ENCODE measurements around the gene GOT1. TPM values are rescaled to one million over a fixed set of nuclear protein-coding genes. Genes with fewer than 3 reads are reported as not detected.

GOT1 gene
- total RNA-seq, 1 experiment from 2014 or later, result 59.8 TPM

DNA sequence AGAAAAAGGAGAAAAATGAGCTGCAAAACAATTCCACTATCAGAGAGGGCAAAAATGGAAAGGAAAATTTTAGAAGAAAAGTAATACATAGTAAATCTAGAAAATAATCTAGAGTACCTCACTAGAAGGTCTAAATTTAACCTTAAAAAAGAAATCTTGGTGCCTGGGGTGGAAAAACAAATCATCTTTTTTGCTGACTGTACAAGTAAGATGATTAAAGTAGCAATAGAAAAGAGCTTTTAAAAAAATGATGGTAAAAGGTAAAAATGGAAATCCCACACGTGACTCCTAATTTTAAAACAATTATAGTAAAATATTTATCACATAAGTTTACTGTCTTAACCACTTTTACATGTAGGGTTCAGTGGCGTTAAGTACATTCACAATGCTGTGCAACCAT is 28.8 kb upstream of the GOT1 start:
- Histone ChIP-seq H3K4me3 (ENCODE audit: low read depth, low read length) (no peak overlapping the region), H3K36me3 (ENCODE audit: control insufficient read depth, insufficient read depth, low read length) (no peaks in the 10 kb centered on the region), H3K27me3 (replicated peaks; ENCODE audit: control insufficient read depth, insufficient read depth, low read length) (no peaks in the 10 kb centered on the region), H3K4me1 (no peaks in the 10 kb centered on the region), H3K9me3 (no peaks in the 10 kb centered on the region)
- Mint-ChIP-seq H3K4me3 (ENCODE audit: unreplicated experiment) (no peak overlapping the region), H3K27ac (ENCODE audit: unreplicated experiment) (no peak overlapping the region), H3K9me3 (ENCODE audit: unreplicated experiment) (no peaks in the 10 kb centered on the region), H3K4me1 (ENCODE audit: low read depth, unreplicated experiment) (no peaks in the 10 kb centered on the region), H3K36me3 (ENCODE audit: insufficient read depth, unreplicated experiment) (no peaks in the 10 kb centered on the region), H3K27me3 (ENCODE audit: insufficient read depth, unreplicated experiment) (peaks cover 29% of the 10 kb centered on the region)
- BruUV-seq (replicated peaks), result no TSS peak
- TF ChIP-seq, protein P1, sequence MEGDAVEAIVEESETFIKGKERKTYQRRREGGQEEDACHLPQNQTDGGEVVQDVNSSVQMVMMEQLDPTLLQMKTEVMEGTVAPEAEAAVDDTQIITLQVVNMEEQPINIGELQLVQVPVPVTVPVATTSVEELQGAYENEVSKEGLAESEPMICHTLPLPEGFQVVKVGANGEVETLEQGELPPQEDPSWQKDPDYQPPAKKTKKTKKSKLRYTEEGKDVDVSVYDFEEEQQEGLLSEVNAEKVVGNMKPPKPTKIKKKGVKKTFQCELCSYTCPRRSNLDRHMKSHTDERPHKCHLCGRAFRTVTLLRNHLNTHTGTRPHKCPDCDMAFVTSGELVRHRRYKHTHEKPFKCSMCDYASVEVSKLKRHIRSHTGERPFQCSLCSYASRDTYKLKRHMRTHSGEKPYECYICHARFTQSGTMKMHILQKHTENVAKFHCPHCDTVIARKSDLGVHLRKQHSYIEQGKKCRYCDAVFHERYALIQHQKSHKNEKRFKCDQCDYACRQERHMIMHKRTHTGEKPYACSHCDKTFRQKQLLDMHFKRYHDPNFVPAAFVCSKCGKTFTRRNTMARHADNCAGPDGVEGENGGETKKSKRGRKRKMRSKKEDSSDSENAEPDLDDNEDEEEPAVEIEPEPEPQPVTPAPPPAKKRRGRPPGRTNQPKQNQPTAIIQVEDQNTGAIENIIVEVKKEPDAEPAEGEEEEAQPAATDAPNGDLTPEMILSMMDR (IDR thresholded peaks at IDR 0.05; ENCODE audit: insufficient read depth in 1 of 2, low read depth in 1 of 2, low read length in 1 of 2, severe bottlenecking in 1 of 2, unreplicated experiment in 1 of 2), result no peak
- DNase-seq, result no peak
- CTCF ChIA-PET, result no interaction called here
- POLR2A ChIA-PET, result no interaction called here
- intact Hi-C loops (cut with micrococcal nuclease; ENCODE audit: unreplicated experiment), result no loop called here

- no peak overlapping the region for H3K27ac Mint-ChIP-seq (ENCODE audit: unreplicated experiment)
- H3K27me3 Mint-ChIP-seq (ENCODE audit: insufficient read depth, unreplicated experiment), result peaks cover 29% of the 10 kb centered on the region
- POLR2A ChIA-PET, result no interaction called here
- no peaks in the 10 kb centered on the region for H3K9me3 ChIP-seq
- H3K9me3 Mint-ChIP-seq (ENCODE audit: unreplicated experiment), result no peaks in the 10 kb centered on the region
- H3K4me3 Mint-ChIP-seq (ENCODE audit: unreplicated experiment), result no peak overlapping the region
- intact Hi-C loops (cut with micrococcal nuclease; ENCODE audit: unreplicated experiment), result no loop called here
- no peaks in the 10 kb centered on the region for H3K36me3 ChIP-seq (ENCODE audit: control insufficient read depth, insufficient read depth, low read length)
- H3K4me1 Mint-ChIP-seq (ENCODE audit: low read depth, unreplicated experiment), result no peaks in the 10 kb centered on the region
- no TSS peak for BruUV-seq (replicated peaks)
- no peak for DNase-seq
- no peaks in the 10 kb centered on the region for H3K4me1 ChIP-seq
- no peaks in the 10 kb centered on the region for H3K36me3 Mint-ChIP-seq (ENCODE audit: insufficient read depth, unreplicated experiment)
- H3K27me3 ChIP-seq (replicated peaks; ENCODE audit: control insufficient read depth, insufficient read depth, low read length), result no peaks in the 10 kb centered on the region
- H3K4me3 ChIP-seq (ENCODE audit: low read depth, low read length), result no peak overlapping the region
- CTCF ChIA-PET, result interaction anchor here (1.2 kb wide), 1 partner anchor 22 kb away, joined by 6 read pairs; no protein-coding TSS in a partner anchor
- TF ChIP-seq, protein P1 (IDR thresholded peaks at IDR 0.05; ENCODE audit: insufficient read depth in 1 of 2, low read depth in 1 of 2, low read length in 1 of 2, severe bottlenecking in 1 of 2, unreplicated experiment in 1 of 2), result no peak
Measured at GRCh38 chr10:99457813-99458212, 27.4 kb upstream of the GOT1 start.

GRCh38 chr10:99456931-99457288 is 26.5 kb upstream of the GOT1 start:
- BruUV-seq (replicated peaks), result no TSS peak
- Histone ChIP-seq H3K4me3 (ENCODE audit: low read depth, low read length) (no peak overlapping the region), H3K27me3 (replicated peaks; ENCODE audit: control insufficient read depth, insufficient read depth, low read length) (no peaks in the 10 kb centered on the region), H3K9me3 (no peaks in the 10 kb centered on the region), H3K36me3 (ENCODE audit: control insufficient read depth, insufficient read depth, low read length) (no peaks in the 10 kb centered on the region), H3K4me1 (no peaks in the 10 kb centered on the region)
- Mint-ChIP-seq H3K27ac (ENCODE audit: unreplicated experiment) (no peak overlapping the region), H3K36me3 (ENCODE audit: insufficient read depth, unreplicated experiment) (no peaks in the 10 kb centered on the region), H3K4me3 (ENCODE audit: unreplicated experiment) (no peak overlapping the region), H3K27me3 (ENCODE audit: insufficient read depth, unreplicated experiment) (peaks cover 28% of the 10 kb centered on the region), H3K4me1 (ENCODE audit: low read depth, unreplicated experiment) (no peaks in the 10 kb centered on the region), H3K9me3 (ENCODE audit: unreplicated experiment) (no peaks in the 10 kb centered on the region)
- no peak for DNase-seq
- ChIA-PET CTCF (no interaction called here), POLR2A (no interaction called here)
- intact Hi-C loops (cut with micrococcal nuclease; ENCODE audit: unreplicated experiment), result no loop called here
- TF ChIP-seq, protein P1 (IDR thresholded peaks at IDR 0.05; ENCODE audit: insufficient read depth in 1 of 2, low read depth in 1 of 2, low read length in 1 of 2, severe bottlenecking in 1 of 2, unreplicated experiment in 1 of 2), result no peak

All from Caco-2 (cell line).